Suprapubic skin (tissue), 4 donors: ENCODE results near the gene IGSF1.

Experiments
- EP300 ChIP-seq: sonication (generic); formaldehyde crosslinking; IDR thresholded peaks from one replicate; pipeline ENCODE4 v1.6.1; 2017; ENCODE audit warnings: antibody characterized with exemption
- POLR2A ChIP-seq, 2 donors: fragments of 450-650 bp; IDR thresholded peaks; one replicate each; pipeline ENCODE4 v1.6.1; 2017; ENCODE audit warnings: antibody characterized with exemption in 2 of 2, mild to moderate bottlenecking in 2 of 2, moderate library complexity in 2 of 2
- POLR2AphosphoS5 ChIP-seq, 3 donors: sonication (generic); formaldehyde crosslinking; IDR thresholded peaks; one replicate each; pipeline ENCODE4 v1.6.1; 2017; ENCODE audit warnings: antibody characterized with exemption in 3 of 3
- TF ChIP-seq, protein P1 (sequence below), 2 donors: fragments of 200-600 bp in 1 of 2; fragments of 450-650 bp in 1 of 2; sonication (generic) in 1 of 2; IDR thresholded peaks; one replicate each; pipeline ENCODE4 v1.5.1; 2016 to 2019; ENCODE audit warnings: antibody characterized with exemption in 2 of 2, mild to moderate bottlenecking in 1 of 2, moderate library complexity in 1 of 2

DNA sequence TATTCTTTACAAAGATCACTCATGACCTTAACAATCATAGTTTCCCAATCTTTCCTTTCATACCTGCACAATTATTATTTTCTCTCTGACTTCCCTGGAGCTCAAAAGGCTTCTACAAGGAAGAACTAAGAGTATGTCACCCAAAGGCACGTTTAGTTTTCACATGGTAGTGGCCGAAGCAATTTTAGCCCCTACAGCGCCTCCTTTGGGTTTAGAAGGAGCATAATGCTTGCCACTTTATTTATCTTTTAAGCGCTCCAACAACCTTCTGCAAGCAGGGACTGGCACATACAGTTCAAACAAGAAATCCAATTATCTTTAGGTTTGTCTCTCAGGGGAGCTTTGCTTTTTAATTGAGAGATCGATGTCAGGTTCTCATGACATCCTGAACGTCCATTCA lies 42.0 kb upstream of the IGSF1 start:
- no peak for TF ChIP-seq POLR2AphosphoS5 (IDR thresholded peaks at IDR 0.05)
- TF ChIP-seq, protein P1, sequence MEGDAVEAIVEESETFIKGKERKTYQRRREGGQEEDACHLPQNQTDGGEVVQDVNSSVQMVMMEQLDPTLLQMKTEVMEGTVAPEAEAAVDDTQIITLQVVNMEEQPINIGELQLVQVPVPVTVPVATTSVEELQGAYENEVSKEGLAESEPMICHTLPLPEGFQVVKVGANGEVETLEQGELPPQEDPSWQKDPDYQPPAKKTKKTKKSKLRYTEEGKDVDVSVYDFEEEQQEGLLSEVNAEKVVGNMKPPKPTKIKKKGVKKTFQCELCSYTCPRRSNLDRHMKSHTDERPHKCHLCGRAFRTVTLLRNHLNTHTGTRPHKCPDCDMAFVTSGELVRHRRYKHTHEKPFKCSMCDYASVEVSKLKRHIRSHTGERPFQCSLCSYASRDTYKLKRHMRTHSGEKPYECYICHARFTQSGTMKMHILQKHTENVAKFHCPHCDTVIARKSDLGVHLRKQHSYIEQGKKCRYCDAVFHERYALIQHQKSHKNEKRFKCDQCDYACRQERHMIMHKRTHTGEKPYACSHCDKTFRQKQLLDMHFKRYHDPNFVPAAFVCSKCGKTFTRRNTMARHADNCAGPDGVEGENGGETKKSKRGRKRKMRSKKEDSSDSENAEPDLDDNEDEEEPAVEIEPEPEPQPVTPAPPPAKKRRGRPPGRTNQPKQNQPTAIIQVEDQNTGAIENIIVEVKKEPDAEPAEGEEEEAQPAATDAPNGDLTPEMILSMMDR (IDR thresholded peaks at IDR 0.05): no peak
- TF ChIP-seq POLR2A (IDR thresholded peaks at IDR 0.05): no peak
- no peak for TF ChIP-seq EP300
